Right renal pelvis (tissue), 4 donors: ENCODE measurements around the gene PRPF8. TPM values are rescaled to one million over a fixed set of nuclear protein-coding genes. Genes with fewer than 3 reads are reported as not detected.

Source experiments
- DNase-seq, 4 donors: peaks; one replicate each; pipeline ENCODE4 v3.0.0-alpha.2; 2013; ENCODE audit warnings: low read depth in 4 of 4, low spot score in 3 of 4, missing footprints in 1 of 4
- polyA plus RNA-seq, 4 donors: library from polyadenylated mRNA; unstranded; fragments of 120-200 nt; gene quantifications; one replicate each; pipeline ENCODE4 v1.2.1, GENCODE V29; 2013; ENCODE audit not compliant: insufficient read length in 4 of 4

The PRPF8 gene
- polyA plus RNA-seq, 4 donors: 271 to 310 (median 285) TPM

GRCh38 chr17:1604831-1605528, 79.7 kb downstream of the PRPF8 start:
- no peak for DNase-seq

- DNase-seq: no peak
Observed at GRCh38 chr17:1601571-1601970, 83.1 kb downstream of the PRPF8 start.

Other genes with a start within 250 kb of the PRPF8 start
- 10 to 100 TPM; 64.0 to 72.2 (median 68.3) TPM for gene CRK, start 228.6 kb downstream of the PRPF8 start, polyA plus RNA-seq
- 10 to 100 TPM; 68.6 to 80.8 (median 74.7) TPM for gene MYO1C, start 192.2 kb downstream of the PRPF8 start, polyA plus RNA-seq
- gene INPP5K, start 168.3 kb downstream of the PRPF8 start, polyA plus RNA-seq: 10 to 100 TPM; 19.2 to 25.4 (median 23.6) TPM
- gene PITPNA, start 122.1 kb downstream of the PRPF8 start, polyA plus RNA-seq: 10 to 100 TPM; 74.7 to 88.5 (median 84.8) TPM
- gene SLC43A2, start 56.0 kb downstream of the PRPF8 start, polyA plus RNA-seq: 10 to 100 TPM; 28.0 to 37.8 (median 31.3) TPM
- 1 to 10 TPM; 6.6 to 9.0 (median 7.6) TPM for gene SCARF1, start 39.1 kb downstream of the PRPF8 start, polyA plus RNA-seq
- 1 to 10 TPM; 4.1 to 5.4 (median 4.2) TPM for gene RILP, start 35.0 kb downstream of the PRPF8 start, polyA plus RNA-seq
- 1 to 10 TPM; 5.1 to 6.2 (median 5.9) TPM for gene TLCD2, start 25.5 kb upstream of the PRPF8 start, polyA plus RNA-seq
- 10 to 100 TPM; 13.5 to 22.2 (median 15.4) TPM for gene WDR81, start 39.8 kb upstream of the PRPF8 start, polyA plus RNA-seq
- gene SERPINF2, start 58.0 kb upstream of the PRPF8 start, polyA plus RNA-seq: 100 to 1,000 TPM in 1 of 4 donors, 10 to 100 TPM in 3; 81.8 to 134 (median 92.8) TPM
- 100 to 1,000 TPM; 149 to 228 (median 193) TPM for gene SERPINF1, start 77.2 kb upstream of the PRPF8 start, polyA plus RNA-seq
- gene SMYD4, start 145.0 kb upstream of the PRPF8 start, polyA plus RNA-seq: 10 to 100 TPM; 12.6 to 17.7 (median 13.6) TPM
- gene RPA1, start 145.1 kb upstream of the PRPF8 start, polyA plus RNA-seq: 100 to 1,000 TPM; 117 to 140 (median 130) TPM